ENCODE data around the gene MTUS2. TPM values are rescaled to one million over a fixed set of nuclear protein-coding genes. Genes with fewer than 3 reads are reported as not detected.

Gene MTUS2
- total RNA-seq, 1 experiment from 2014 or later: 1.7 TPM

GRCh38 chr13:29427937-29428309 lies 607.8 kb downstream of the MTUS2 start:
- Mint-ChIP-seq H3K9me3 (ENCODE audit: unreplicated experiment) (no peaks in the 10 kb centered on the region), H3K27ac (ENCODE audit: unreplicated experiment) (no peak overlapping the region), H3K27me3 (ENCODE audit: insufficient read depth, unreplicated experiment) (no peaks in the 10 kb centered on the region), H3K4me3 (ENCODE audit: unreplicated experiment) (peak overlapping the region; percentile 86), H3K4me1 (ENCODE audit: low read depth, unreplicated experiment) (peaks cover 13% of the 10 kb centered on the region), H3K36me3 (ENCODE audit: insufficient read depth, unreplicated experiment) (no peaks in the 10 kb centered on the region)
- peaks cover 15% of the 10 kb centered on the region for H3K4me1 ChIP-seq
- ChIA-PET CTCF (interaction anchor here (0.5 kb wide), 1 partner anchor 8 kb away, joined by 3 read pairs; no protein-coding TSS in a partner anchor), POLR2A (no interaction called here)
- peak overlapping the region; percentile 35 for H3K4me3 ChIP-seq (ENCODE audit: low read depth, low read length)
- DNase-seq: no peak
- no peaks in the 10 kb centered on the region for H3K27me3 ChIP-seq (replicated peaks; ENCODE audit: control insufficient read depth, insufficient read depth, low read length)
- TF ChIP-seq CTCF (IDR thresholded peaks at IDR 0.05; ENCODE audit: insufficient read depth in 1 of 2, low read depth in 1 of 2, low read length in 1 of 2, severe bottlenecking in 1 of 2, unreplicated experiment in 1 of 2): no peak
- intact Hi-C loops (cut with micrococcal nuclease; ENCODE audit: unreplicated experiment): loop anchor here (5.0 kb wide), 1 partner anchor 39 kb away; no protein-coding TSS in a partner anchor
- H3K36me3 ChIP-seq (ENCODE audit: control insufficient read depth, insufficient read depth, low read length): no peaks in the 10 kb centered on the region; the same call in 1 of the 2 replicates
- H3K9me3 ChIP-seq: no peaks in the 10 kb centered on the region
- BruUV-seq (replicated peaks): no TSS peak

GRCh38 chr13:29428310-29429181 lies 608.4 kb downstream of the MTUS2 start:
- CTCF ChIA-PET: interaction anchor here (0.5 kb wide), 1 partner anchor 9 kb away, joined by 3 read pairs; no protein-coding TSS in a partner anchor
- BruUV-seq (replicated peaks): no TSS peak

More at GRCh38 chr13:29428310-29429181, 608.4 kb downstream of the MTUS2 start:
- Histone ChIP-seq H3K4me1 (peaks cover 22% of the 10 kb centered on the region), H3K9me3 (no peaks in the 10 kb centered on the region), H3K27me3 (replicated peaks; ENCODE audit: control insufficient read depth, insufficient read depth, low read length) (no peaks in the 10 kb centered on the region), H3K4me3 (ENCODE audit: low read depth, low read length) (peak overlapping the region; percentile 35), H3K36me3 (ENCODE audit: control insufficient read depth, insufficient read depth, low read length) (no peaks in the 10 kb centered on the region; the same call in 1 of the 2 replicates)
- POLR2A ChIA-PET: no interaction called here
- H3K27ac Mint-ChIP-seq (ENCODE audit: unreplicated experiment): no peak overlapping the region
- intact Hi-C loops (cut with micrococcal nuclease; ENCODE audit: unreplicated experiment): loop anchor here (5.0 kb wide), 1 partner anchor 39 kb away; no protein-coding TSS in a partner anchor
- peaks cover 17% of the 10 kb centered on the region for H3K4me1 Mint-ChIP-seq (ENCODE audit: low read depth, unreplicated experiment)
- peak; percentile 51 to 66 for DNase-seq
- peak in 1 of 2 experiments; percentile 28 for TF ChIP-seq CTCF (IDR thresholded peaks at IDR 0.05; ENCODE audit: insufficient read depth in 1 of 2, low read depth in 1 of 2, low read length in 1 of 2, severe bottlenecking in 1 of 2, unreplicated experiment in 1 of 2)
- H3K9me3 Mint-ChIP-seq (ENCODE audit: unreplicated experiment): no peaks in the 10 kb centered on the region
- no peaks in the 10 kb centered on the region for H3K27me3 Mint-ChIP-seq (ENCODE audit: insufficient read depth, unreplicated experiment)
- H3K36me3 Mint-ChIP-seq (ENCODE audit: insufficient read depth, unreplicated experiment): no peaks in the 10 kb centered on the region
- H3K4me3 Mint-ChIP-seq (ENCODE audit: unreplicated experiment): peak overlapping the region; percentile 86
